K562 (cell line): ENCODE results near the gene CDC42SE2.

Source experiments
- CTCF ChIP-seq, 3 experiments: IDR thresholded peaks in 2 of 3; conservative IDR thresholded peaks in 1 of 3; 2 replicates each; pipeline ENCODE4 v1.5.1; 2011 to 2012; ENCODE audit warnings: low read length in 3 of 3, mild to moderate bottlenecking in 3 of 3, control low read depth in 2 of 3, improper control_type of control experiment in 1 of 3, inconsistent platforms in 1 of 3, low read depth in 1 of 3, mixed read lengths in 1 of 3, moderate library complexity in 1 of 3; ENCODE audit not compliant: insufficient read depth in 2 of 3
- POLR2A ChIP-seq: fragments of 450-650 bp; conservative IDR thresholded peaks from 2 replicates; pipeline ENCODE4 v1.6.1; 2016
- POLR3G ChIP-seq: IDR thresholded peaks from 2 replicates; pipeline ENCODE4 v1.6.1; 2011; ENCODE audit not compliant: insufficient read length, insufficient replicate concordance; ENCODE audit errors: extremely low read depth
- ZNF274 ChIP-seq: IDR thresholded peaks from 2 replicates; pipeline ENCODE4 v1.6.1; 2011; ENCODE audit warnings: low read depth, mild to moderate bottlenecking, low read length, moderate library complexity, borderline replicate concordance
- TF ChIP-seq, protein P1 (sequence below): fragments of 250-450 bp; sonication (Bioruptor Pico); IDR thresholded peaks from 2 replicates; pipeline ENCODE4 v1.8.0; 2021; ENCODE audit warnings: mild to moderate bottlenecking, moderate library complexity
- TF ChIP-seq, protein P2 (sequence below): sonication (generic); formaldehyde crosslinking; IDR thresholded peaks from 2 replicates; pipeline ENCODE4 v1.8.0; 2022; ENCODE audit warnings: missing genetic modification reagents, mild to moderate bottlenecking, moderate library complexity, borderline replicate concordance

DNA sequence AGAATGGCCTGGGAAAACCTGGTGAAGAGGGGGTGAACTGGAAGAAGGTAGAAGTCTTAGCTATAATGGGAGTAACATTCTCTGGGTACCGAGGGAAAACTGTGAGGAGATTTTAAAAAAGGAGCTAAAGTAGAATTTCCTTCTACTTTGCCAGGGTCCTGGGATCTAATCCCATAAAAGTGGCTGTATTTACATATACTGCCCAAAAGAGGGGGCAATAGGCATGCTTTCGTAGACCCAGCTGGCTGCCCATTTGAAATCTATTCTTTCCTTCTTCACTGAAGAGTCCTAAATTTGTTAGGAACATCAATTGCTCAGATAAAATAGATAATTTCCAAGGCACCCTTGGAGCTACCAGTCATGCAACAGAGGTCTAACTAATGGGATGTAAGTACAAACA lies 159.2 kb downstream of the CDC42SE2 start:
- TF ChIP-seq CTCF (IDR thresholded peaks at IDR 0.05 in 2 of 3, conservative IDR thresholded peaks at IDR 0.05 in 1 of 3; ENCODE audit: insufficient read depth in 2 of 3, low read depth in 1 of 3, low read length in 3 of 3): peak; percentile 44 to 67 (median 64); a peak in 5 of 6 replicates
- no peak for TF ChIP-seq POLR2A
- TF ChIP-seq, protein P1, sequence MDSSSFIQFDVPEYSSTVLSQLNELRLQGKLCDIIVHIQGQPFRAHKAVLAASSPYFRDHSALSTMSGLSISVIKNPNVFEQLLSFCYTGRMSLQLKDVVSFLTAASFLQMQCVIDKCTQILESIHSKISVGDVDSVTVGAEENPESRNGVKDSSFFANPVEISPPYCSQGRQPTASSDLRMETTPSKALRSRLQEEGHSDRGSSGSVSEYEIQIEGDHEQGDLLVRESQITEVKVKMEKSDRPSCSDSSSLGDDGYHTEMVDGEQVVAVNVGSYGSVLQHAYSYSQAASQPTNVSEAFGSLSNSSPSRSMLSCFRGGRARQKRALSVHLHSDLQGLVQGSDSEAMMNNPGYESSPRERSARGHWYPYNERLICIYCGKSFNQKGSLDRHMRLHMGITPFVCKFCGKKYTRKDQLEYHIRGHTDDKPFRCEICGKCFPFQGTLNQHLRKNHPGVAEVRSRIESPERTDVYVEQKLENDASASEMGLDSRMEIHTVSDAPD (CRISPR knock-in tag): no peak
- TF ChIP-seq POLR3G: no peak
- no peak for TF ChIP-seq ZNF274
- TF ChIP-seq, protein P2, sequence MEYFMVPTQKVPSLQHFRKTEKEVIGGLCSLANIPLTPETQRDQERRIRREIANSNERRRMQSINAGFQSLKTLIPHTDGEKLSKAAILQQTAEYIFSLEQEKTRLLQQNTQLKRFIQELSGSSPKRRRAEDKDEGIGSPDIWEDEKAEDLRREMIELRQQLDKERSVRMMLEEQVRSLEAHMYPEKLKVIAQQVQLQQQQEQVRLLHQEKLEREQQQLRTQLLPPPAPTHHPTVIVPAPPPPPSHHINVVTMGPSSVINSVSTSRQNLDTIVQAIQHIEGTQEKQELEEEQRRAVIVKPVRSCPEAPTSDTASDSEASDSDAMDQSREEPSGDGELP (CRISPR knock-in tag): no peak
